ENCODE results near the gene FPGS.

Gene FPGS

GRCh38 chr9:127860779-127861178, 58.1 kb downstream of the FPGS start:
- no peak for DNase-seq (ENCODE audit: low read depth)

- DNase-seq (ENCODE audit: low read depth): peak; percentile 96
Observed at GRCh38 chr9:127862075-127863011, 59.7 kb downstream of the FPGS start.

- DNase-seq (ENCODE audit: low read depth): no peak
Observed at GRCh38 chr9:127863191-127863621, 60.5 kb downstream of the FPGS start.
